NK-92 treated with Interleukin-12 subunit alpha and Interleukin-12 subunit beta, amount 100 ng/mL, for 24 hours (cell line): Measurements from ENCODE around the gene SLC25A34.

ENCODE experiments used
- DNase-seq: peaks from one replicate; lab custom pipeline; 2025; lab: John Stamatoyannopoulos, UW

The SLC25A34 gene

DNA sequence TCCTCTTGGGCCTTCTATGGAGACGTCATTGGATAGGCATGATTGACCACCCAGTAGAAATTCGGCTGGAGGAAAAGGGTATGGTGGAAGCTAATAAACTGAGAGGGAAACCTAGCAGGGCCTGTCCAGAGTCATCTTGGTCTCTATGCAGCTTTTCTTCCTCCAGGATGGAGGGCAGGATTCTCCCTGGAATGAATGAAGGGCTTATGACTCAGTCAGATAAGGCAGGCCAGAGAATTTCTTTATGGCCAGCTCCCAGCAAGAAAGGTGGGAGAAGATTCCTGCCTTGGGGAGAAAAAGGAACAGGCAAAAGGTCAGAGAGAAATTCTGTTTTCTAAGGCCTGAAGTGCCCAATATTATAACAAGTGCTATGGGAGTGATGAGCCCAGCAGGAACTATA lies 39.6 kb downstream of the SLC25A34 start:
- DNase-seq, result no peak

DNA sequence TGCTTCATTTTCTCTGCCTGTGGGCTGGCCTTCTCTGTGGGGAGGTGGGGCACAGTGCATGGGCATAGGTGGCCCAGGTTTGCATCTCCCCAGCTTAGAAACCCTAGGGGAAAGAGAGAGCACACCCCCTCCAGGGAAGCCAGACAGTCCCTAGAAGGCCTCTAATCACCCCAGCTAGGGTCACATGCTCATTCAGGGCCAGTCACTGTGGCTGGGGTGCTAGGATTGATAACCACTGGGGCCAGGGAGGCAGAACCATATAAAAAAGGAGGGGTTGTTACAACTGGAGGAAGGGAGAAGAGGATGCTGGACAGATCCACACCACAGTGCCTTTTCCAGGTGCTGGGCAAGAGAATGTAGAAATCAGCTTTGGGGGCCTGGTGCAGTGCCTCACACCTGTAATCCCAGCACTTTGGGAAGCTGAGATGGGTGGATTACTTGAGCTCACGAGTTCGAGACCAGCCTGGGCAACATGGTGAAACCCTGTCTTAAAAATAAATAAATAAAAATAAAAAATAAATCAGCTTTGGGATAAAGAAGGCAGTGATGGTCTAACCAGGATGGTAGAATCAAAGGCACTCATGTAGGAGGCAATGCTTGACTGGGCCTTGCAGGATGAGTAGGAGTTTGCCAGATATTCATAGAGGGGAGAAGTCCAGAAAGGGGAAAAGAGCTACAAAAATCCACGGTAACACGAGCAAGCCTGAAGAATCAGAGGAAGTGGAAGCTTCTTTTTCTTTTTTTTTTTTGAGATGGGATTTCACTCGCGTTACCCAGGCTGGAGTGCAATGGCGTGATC lies 42.0 kb downstream of the SLC25A34 start:
- DNase-seq, result no peak

DNA sequence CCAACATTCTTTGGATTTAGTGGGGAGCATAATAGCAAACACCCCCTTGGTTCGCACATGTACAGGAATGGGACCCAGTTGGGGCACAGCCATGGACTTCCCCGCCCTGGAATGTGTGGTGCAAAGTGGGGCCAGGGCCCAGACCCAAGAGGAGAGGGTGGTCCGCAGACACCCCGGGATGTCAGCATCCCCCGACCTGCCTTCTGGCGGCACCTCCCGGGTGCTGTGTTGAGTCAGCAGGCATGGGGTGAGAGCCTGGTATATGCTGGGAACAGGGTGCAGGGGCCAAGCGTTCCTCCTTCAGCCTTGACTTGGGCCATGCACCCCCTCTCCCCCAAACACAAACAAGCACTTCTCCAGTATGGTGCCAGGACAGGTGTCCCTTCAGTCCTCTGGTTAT lies 49.6 kb downstream of the SLC25A34 start:
- DNase-seq, result no peak

DNA sequence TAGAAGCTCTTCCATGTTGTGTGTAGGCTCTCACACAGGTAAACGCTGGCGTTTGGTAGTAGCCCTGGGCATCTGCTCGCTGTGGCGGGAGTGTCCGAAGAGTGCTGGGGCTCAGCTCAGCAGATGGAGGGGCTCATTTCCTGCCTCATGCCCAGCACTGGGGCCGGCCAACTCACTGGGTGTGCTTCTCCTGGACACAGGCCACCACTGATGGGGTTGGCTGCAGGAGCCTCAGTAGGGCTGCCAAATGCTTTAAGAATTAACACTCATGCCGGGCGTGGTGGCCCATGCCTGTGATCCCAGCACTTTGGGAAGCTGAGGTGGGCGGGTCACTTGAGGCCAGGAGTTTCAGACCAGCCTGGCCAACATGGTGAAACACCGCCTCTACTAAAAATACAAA lies 50.5 kb downstream of the SLC25A34 start:
- no peak for DNase-seq

DNA sequence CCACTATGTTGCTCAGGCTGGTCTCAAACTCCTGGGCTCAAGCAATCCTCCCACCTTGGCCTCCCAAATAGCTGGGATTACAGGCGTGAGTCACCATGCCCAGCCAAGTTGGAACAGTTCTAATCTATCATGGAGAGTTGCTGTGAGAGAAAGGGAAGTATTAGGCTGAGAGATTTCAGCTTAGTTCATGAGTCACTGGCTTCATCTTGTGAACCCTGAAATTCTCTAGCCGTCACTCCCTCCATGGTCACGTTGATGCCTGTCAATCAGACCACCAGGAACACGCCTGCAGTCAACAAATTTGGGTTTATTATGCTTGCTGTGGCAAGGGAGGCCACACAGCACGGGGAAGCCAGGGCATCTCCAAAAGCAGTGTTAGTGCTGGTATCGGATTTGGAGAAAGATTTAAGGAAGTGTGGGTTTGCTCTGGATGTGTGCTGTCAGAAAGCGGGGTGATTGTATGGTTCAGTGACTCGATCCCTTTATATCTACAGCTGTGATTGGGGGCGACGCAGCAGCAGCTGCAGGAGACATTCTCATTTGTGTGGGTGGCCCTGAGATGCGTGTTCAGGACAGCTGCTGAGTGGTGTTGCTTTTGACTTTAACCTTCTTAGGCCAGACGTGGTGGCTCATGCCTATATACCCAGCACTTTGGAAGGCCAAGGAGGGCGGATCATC lies 52.7 kb downstream of the SLC25A34 start:
- no peak for DNase-seq
